Transverse colon (tissue), 4 donors: Measurements from ENCODE around the gene LRIT3.

Source experiments
- CTCF ChIP-seq, 5 experiments: fragments of 200-600 bp in 3 of 5; fragments of 450-650 bp in 2 of 5; sonication (generic) in 3 of 5; IDR thresholded peaks; 1 replicate in 2 of 5; 2 replicates in 3 of 5; pipeline ENCODE4 v1.5.1; 2016 to 2017; ENCODE audit warnings: antibody characterized with exemption in 5 of 5, inconsistent platforms in 3 of 5, mild to moderate bottlenecking in 2 of 5, moderate library complexity in 1 of 5
- EP300 ChIP-seq: sonication (generic); formaldehyde crosslinking; IDR thresholded peaks from one replicate; pipeline ENCODE4 v1.6.1; 2017; ENCODE audit warnings: antibody characterized with exemption, low read depth
- POLR2A ChIP-seq: fragments of 450-650 bp; IDR thresholded peaks from one replicate; pipeline ENCODE4 v1.6.1; 2016; ENCODE audit warnings: antibody characterized with exemption, mild to moderate bottlenecking, moderate library complexity
- POLR2AphosphoS5 ChIP-seq, 3 donors: sonication (generic); formaldehyde crosslinking; IDR thresholded peaks; one replicate each; pipeline ENCODE4 v1.6.1; 2016; ENCODE audit warnings: antibody characterized with exemption in 3 of 3

- no peak for TF ChIP-seq POLR2A
- TF ChIP-seq CTCF (IDR thresholded peaks at IDR 0.05), result peak; percentile 40 to 58 (median 47)
- TF ChIP-seq EP300, result no peak
- TF ChIP-seq POLR2AphosphoS5 (IDR thresholded peaks at IDR 0.05), result no peak
Measured at GRCh38 chr4:109826719-109827118, 21.2 kb upstream of the LRIT3 start.
